ENCODE data around the gene ATG5.

DNA sequence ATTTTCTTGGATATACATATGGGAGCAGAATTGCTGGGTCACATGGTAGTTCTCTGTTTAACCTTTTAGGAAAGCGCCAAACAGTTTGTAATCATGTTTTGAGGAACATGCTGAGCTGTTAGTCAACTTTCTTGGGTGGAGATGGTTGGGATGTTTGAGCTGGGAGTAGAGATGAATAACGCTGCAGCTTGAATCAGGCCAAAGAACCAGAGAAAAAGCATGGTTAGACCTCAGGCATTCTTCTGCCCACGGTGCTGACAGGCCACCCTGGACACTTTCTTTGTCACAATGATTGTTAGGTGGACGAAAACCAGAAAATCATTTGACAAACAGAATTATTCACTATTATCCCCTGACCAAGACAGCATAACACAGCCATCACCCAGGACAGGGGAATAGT is 172.6 kb downstream of the ATG5 start:
- no peak for TF ChIP-seq SUZ12 (IDR thresholded peaks at IDR 0.05; ENCODE audit: extremely low read depth, insufficient read depth, insufficient read length)
- TF ChIP-seq YY1 (IDR thresholded peaks at IDR 0.05; ENCODE audit: insufficient read depth, insufficient read length), result no peak
- TF ChIP-seq ZNF274 (IDR thresholded peaks at IDR 0.05; ENCODE audit: low read depth, low read length), result no peak

Measured in NT2/D1 (cell line).